C4-2B (cell line): ENCODE measurements around the gene SPDEF.

Source experiments
- CTCF ChIP-seq: fragments of 450-650 bp; conservative IDR thresholded peaks from 2 replicates; pipeline ENCODE4 v1.5.1; 2017; ENCODE audit warnings: mild to moderate bottlenecking
- ZFX ChIP-seq: fragments of 450-650 bp; IDR thresholded peaks from 2 replicates; pipeline ENCODE4 v1.6.1; 2017

GRCh38 chr6:34537922-34538550 is 18.1 kb downstream of the SPDEF start:
- TF ChIP-seq CTCF = no peak
- TF ChIP-seq ZFX = no peak; the same call in 1 of the 2 replicates
